ENCODE measurements around the gene SEMA6B. TPM values are rescaled to one million over a fixed set of nuclear protein-coding genes. Genes with fewer than 3 reads are reported as not detected.

Gene SEMA6B
- total RNA-seq, 2 experiments from 2014 or later: not detected

- H3K4me3 Mint-ChIP-seq: no peak overlapping the region
- no peaks in the 10 kb centered on the region for H3K36me3 Mint-ChIP-seq
- H3K27me3 Mint-ChIP-seq: no peaks in the 10 kb centered on the region
- no peak for ATAC-seq
- CTCF ChIA-PET: no interaction called here
- H3K27ac Mint-ChIP-seq: no peak overlapping the region
- no peak for DNase-seq
- H3K4me1 Mint-ChIP-seq: no peaks in the 10 kb centered on the region
- H3K9me3 Mint-ChIP-seq (ENCODE audit: low read depth): no peaks in the 10 kb centered on the region
Observed at GRCh38 chr19:4519521-4520277, 39.8 kb downstream of the SEMA6B start.

DNA sequence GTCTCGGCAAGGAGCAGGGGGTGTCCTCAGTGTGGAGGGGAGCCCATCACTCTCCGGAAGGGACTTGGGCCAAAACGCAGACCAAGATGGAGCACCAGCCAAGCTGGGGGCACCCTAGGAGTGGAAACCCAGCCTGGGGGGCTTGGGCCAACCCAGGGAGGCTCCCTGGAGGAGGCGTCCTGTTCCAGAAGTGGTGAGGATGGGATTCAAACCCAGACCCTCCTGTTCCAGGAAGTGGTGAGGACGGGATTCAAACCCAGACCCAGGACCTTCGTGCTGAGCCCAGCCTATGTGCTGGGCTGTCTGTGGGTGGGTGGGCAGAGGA lies 40.4 kb downstream of the SEMA6B start:
- Mint-ChIP-seq H3K4me3 (no peak overlapping the region), H3K4me1 (no peaks in the 10 kb centered on the region), H3K9me3 (ENCODE audit: low read depth) (no peaks in the 10 kb centered on the region), H3K36me3 (no peaks in the 10 kb centered on the region), H3K27me3 (no peaks in the 10 kb centered on the region), H3K27ac (no peak overlapping the region)
- no peak for DNase-seq
- no peak for ATAC-seq
- CTCF ChIA-PET: no interaction called here

DNA sequence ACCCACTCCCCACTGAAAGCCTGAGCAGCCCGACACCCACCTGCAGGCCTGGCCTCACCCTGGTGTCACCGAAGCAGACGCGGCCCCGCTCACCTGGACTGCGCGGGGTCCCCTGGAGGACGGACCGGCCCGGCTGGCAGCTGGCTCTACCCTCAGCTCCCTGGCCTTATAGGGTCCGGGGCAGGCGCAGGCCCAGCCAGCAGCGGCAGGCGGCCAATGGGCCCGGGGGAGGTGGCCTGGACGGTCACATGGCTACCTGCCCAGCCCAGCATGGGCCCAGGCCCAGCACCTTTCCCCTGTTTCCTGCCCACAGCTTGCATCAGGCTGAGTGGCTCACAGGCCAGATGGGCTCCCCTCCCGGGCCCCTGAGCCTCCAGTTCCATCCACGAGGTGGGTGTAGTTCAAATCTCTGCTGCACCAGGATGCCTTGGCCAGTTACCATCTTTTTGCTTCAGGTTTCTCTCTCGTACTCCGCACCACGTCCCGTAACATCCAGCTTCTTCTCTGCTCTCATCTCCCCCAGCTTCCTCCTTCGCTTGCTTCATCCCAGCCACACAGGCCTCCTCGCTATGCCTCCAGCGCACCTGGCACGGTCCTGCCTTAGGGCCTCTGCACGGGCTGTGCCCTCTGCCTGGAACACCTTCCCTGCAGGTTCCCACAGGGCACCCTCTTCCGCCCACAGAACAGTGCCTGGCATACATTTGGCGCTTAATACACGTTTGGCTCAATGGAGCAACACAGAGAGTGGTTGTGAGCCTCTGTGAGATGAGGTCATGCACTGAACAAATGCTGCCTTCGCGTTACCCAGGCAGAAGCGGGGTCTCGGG lies 40.9 kb downstream of the SEMA6B start, which contains the start of gene PLIN4:
PLIN4 (minus strand) TSS at position 142 of the 827 bp plus-strand sequence. CDS start 214 bp downstream, outside the sequence.
- DNase-seq (no peak), ATAC-seq (no peak)
- Mint-ChIP-seq H3K27me3 (no peaks in the 10 kb centered on the region), H3K4me1 (no peaks in the 10 kb centered on the region), H3K27ac (no peak within 1 kb of the TSS), H3K9me3 (ENCODE audit: low read depth) (no peaks in the 10 kb centered on the region), H3K36me3 (no peaks in the 10 kb centered on the region), H3K4me3 (no peak within 1 kb of the TSS)
- CTCF ChIA-PET: no interaction called here

DNA sequence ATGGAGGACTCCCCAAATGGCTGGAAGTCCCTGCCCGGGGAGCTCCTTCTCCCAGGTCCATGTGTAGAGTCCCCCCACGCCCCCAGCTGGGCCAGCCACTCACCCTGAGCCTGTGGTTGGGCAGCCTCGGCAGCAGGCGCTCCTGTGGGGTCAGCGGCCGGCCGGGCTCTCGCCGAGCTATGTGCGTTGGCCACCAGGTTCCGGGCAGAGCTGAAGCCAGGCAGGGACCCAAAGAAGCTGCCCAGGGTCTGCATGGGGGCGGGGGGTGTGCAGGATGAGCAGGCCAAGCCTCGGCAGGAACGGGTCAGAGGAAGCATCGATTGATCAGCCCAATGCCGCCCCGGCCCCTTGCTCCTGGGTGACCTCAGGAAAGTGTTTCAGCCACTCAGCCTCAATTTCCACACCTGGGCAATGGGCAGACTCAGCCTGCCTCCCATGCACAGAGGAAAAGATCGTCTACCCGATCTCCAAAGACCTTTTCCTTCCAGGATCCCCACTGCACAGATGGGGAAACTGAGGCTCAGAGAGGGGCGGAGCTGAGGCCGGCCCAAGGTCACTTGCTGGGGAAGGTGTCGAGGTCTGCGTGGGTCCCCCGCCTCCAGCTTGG lies 41.9 kb downstream of the SEMA6B start:
- Mint-ChIP-seq H3K27me3 (no peaks in the 10 kb centered on the region), H3K9me3 (ENCODE audit: low read depth) (no peaks in the 10 kb centered on the region), H3K27ac (no peak overlapping the region), H3K36me3 (no peaks in the 10 kb centered on the region), H3K4me1 (no peaks in the 10 kb centered on the region), H3K4me3 (no peak overlapping the region)
- CTCF ChIA-PET: interaction anchor here (2.8 kb wide), 1 partner anchor 7 kb away, joined by 16 read pairs; no protein-coding TSS in a partner anchor
- ATAC-seq: no peak
- no peak for DNase-seq

GRCh38 chr19:4516939-4517300 lies 42.6 kb downstream of the SEMA6B start:
- ATAC-seq (no peak), DNase-seq (no peak)
- Mint-ChIP-seq H3K27me3 (no peaks in the 10 kb centered on the region), H3K4me3 (no peak overlapping the region), H3K9me3 (ENCODE audit: low read depth) (no peaks in the 10 kb centered on the region), H3K36me3 (no peaks in the 10 kb centered on the region), H3K4me1 (no peaks in the 10 kb centered on the region), H3K27ac (no peak overlapping the region)
- CTCF ChIA-PET: interaction anchor here (2.8 kb wide), 1 partner anchor 7 kb away, joined by 16 read pairs; no protein-coding TSS in a partner anchor

DNA sequence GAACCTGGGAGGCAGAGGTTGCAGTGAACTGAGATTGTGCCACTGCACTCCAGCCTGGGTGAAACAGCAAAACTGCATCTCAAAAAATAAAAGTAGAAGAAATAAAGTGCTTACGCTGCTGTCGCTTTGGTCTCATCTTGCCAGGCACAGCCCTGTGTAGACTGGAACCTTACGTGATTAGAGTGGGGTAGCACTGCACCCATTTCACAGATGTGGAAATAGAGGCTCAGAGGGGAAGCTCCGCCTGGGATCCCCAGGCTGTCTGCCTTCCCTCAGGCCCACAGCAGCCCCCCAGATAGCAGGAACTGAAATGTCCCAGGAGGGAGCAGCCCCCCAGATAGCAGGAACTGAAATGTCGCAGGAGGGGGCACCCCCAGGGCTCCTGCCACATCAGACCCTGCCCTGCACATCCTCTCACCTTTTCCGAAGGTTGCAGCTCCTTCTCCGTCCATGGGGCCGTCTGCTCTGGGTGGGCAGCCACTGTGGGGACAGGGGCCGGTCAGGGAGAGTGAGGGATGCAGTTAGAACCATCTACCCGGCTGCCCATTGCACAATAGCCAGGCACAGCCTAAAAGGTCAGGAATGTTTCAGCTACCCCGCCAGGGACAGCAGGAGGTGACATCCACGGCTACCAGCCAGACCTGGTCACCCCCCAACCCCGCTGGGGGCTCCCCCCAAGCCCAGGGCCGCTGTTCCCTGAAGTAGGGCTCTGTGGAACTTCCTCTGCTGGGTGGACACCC lies 43.1 kb downstream of the SEMA6B start:
- CTCF ChIA-PET: interaction anchor here (2.8 kb wide), 1 partner anchor 8 kb away, joined by 16 read pairs; no protein-coding TSS in a partner anchor

DNA sequence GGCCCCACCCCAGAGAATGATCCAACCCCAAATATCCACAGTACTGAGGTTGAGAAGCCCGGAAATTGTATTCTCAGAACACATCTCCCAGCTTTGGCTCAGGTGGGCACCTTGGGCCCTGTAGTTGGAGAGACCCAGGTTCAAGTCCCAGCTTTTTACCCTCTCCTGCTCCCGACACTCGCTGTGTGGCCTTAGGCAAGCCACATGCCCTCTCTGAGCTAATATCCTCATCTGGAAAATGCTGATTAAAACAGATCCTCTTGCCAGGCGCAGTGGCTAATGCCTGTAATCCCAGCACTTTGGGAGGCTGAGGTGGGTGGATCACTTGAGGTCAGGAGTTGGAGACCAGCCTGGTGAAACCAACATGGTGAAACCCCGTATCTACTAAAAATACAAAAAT lies 43.8 kb downstream of the SEMA6B start:
- CTCF ChIA-PET: interaction anchor here (2.8 kb wide), 1 partner anchor 9 kb away, joined by 16 read pairs; no protein-coding TSS in a partner anchor
- no peak overlapping the region for H3K27ac Mint-ChIP-seq

More for the DNA sequence above, 43.1 kb downstream of the SEMA6B start:
- H3K27me3 Mint-ChIP-seq: no peaks in the 10 kb centered on the region
- H3K36me3 Mint-ChIP-seq: no peaks in the 10 kb centered on the region
- H3K27ac Mint-ChIP-seq: no peak overlapping the region
- H3K4me1 Mint-ChIP-seq: no peaks in the 10 kb centered on the region
- DNase-seq (no peak), ATAC-seq (no peak)
- H3K9me3 Mint-ChIP-seq (ENCODE audit: low read depth): no peaks in the 10 kb centered on the region
- no peak overlapping the region for H3K4me3 Mint-ChIP-seq

DNA sequence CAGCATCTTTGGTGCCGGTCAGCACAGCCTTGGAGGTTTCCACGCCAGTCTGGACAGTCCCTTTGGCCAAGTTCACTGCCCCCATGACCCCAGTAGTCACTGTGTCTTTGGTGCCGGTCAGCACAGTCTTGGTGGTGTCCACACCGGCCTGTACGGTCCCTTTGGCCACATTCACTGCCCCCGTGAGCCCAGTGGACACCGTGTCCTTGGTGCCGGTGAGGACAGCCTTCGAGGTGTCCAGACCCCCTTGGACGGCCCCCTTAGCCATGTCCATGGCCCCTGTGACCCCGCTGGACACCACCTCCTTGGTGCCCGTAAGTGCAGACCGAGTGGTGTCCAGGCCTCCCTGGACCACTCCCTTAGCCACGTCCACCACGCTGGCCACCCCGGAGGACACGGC lies 46.2 kb downstream of the SEMA6B start:
- Mint-ChIP-seq H3K9me3 (ENCODE audit: low read depth) (no peaks in the 10 kb centered on the region), H3K27me3 (no peaks in the 10 kb centered on the region), H3K36me3 (no peaks in the 10 kb centered on the region), H3K4me3 (no peak overlapping the region), H3K4me1 (no peaks in the 10 kb centered on the region), H3K27ac (no peak overlapping the region)
- DNase-seq: no peak
- ATAC-seq: no peak
- CTCF ChIA-PET: no interaction called here

More for the DNA sequence above, 43.8 kb downstream of the SEMA6B start:
- Mint-ChIP-seq H3K4me3 (no peak overlapping the region), H3K27me3 (no peaks in the 10 kb centered on the region), H3K9me3 (ENCODE audit: low read depth) (no peaks in the 10 kb centered on the region), H3K36me3 (no peaks in the 10 kb centered on the region), H3K4me1 (no peaks in the 10 kb centered on the region)
- DNase-seq (no peak), ATAC-seq (no peak)

DNA sequence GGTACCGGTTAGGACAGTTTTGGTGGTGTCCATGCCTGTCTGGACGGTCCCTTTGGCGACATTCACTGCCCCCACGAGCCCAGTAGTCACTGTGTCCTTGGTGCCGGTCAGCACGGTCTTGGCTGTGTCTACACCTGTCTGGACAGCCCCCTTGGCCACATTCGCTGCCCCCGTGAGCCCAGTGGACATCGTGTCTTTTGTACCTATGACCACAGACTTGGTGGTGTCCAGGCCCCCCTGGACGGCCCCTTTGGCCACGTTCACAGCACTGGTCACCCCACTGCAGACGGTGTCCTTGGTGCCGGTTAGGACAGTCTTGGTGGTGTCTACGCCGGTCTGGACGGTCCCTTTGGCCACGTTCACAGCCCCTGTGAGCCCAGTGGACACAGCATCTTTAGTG lies 47.4 kb downstream of the SEMA6B start:
- Mint-ChIP-seq H3K27me3 (no peaks in the 10 kb centered on the region), H3K9me3 (ENCODE audit: low read depth) (no peaks in the 10 kb centered on the region), H3K4me1 (no peaks in the 10 kb centered on the region), H3K4me3 (no peak overlapping the region), H3K27ac (no peak overlapping the region), H3K36me3 (no peaks in the 10 kb centered on the region)
- DNase-seq (no peak), ATAC-seq (no peak)
- CTCF ChIA-PET: no interaction called here

- CTCF ChIA-PET: no interaction called here
- Mint-ChIP-seq H3K27me3 (no peaks in the 10 kb centered on the region), H3K4me1 (peaks cover 5% of the 10 kb centered on the region), H3K4me3 (no peak overlapping the region), H3K9me3 (ENCODE audit: low read depth) (no peaks in the 10 kb centered on the region), H3K36me3 (no peaks in the 10 kb centered on the region), H3K27ac (no peak overlapping the region)
- no peak for ATAC-seq
- no peak for DNase-seq
Observed at GRCh38 chr19:4511300-4512054, 48.0 kb downstream of the SEMA6B start.

GRCh38 chr19:4510435-4511255 lies 48.8 kb downstream of the SEMA6B start:
- no peaks in the 10 kb centered on the region for H3K9me3 Mint-ChIP-seq (ENCODE audit: low read depth)
- no peaks in the 10 kb centered on the region for H3K36me3 Mint-ChIP-seq
- ATAC-seq (no peak), DNase-seq (no peak)
- CTCF ChIA-PET: interaction anchor here (2.5 kb wide), 1 partner anchor 14 kb away, joined by 13 read pairs; no protein-coding TSS in a partner anchor
- peaks cover 11% of the 10 kb centered on the region for H3K4me1 Mint-ChIP-seq
- no peaks in the 10 kb centered on the region for H3K27me3 Mint-ChIP-seq
- no peak overlapping the region for H3K4me3 Mint-ChIP-seq
- no peak overlapping the region for H3K27ac Mint-ChIP-seq

- Mint-ChIP-seq H3K27ac (no peak overlapping the region), H3K4me1 (peaks cover 11% of the 10 kb centered on the region), H3K36me3 (no peaks in the 10 kb centered on the region), H3K4me3 (no peak overlapping the region), H3K27me3 (no peaks in the 10 kb centered on the region), H3K9me3 (ENCODE audit: low read depth) (no peaks in the 10 kb centered on the region)
- CTCF ChIA-PET: interaction anchor here (2.5 kb wide), 1 partner anchor 16 kb away, joined by 13 read pairs; no protein-coding TSS in a partner anchor
- DNase-seq: no peak
- no peak for ATAC-seq
Observed at GRCh38 chr19:4508698-4509097, 50.8 kb downstream of the SEMA6B start.
